Hepatocyte (in vitro differentiated cells): ENCODE data around the gene ALG2.

Experiments used
- EZH2 ChIP-seq: fragments of 200-600 bp; sonication (generic); IDR thresholded peaks from 2 replicates; pipeline ENCODE4 v1.6.1; 2016; ENCODE audit warnings: antibody characterized with exemption, mild to moderate bottlenecking, borderline replicate concordance
- EZH2phosphoT487 ChIP-seq: fragments of 200-600 bp; sonication (generic); IDR thresholded peaks from one replicate; pipeline ENCODE4 v1.6.1; 2018; ENCODE audit warnings: antibody characterized with exemption, mild to moderate bottlenecking, low read depth, moderate library complexity; ENCODE audit not compliant: unreplicated experiment, severe bottlenecking
- TF ChIP-seq, protein P1 (sequence below): fragments of 200-600 bp; sonication (generic); IDR thresholded peaks from 2 replicates; pipeline ENCODE4 v1.5.1; 2016; ENCODE audit warnings: antibody characterized with exemption, mild to moderate bottlenecking; ENCODE audit not compliant: poor library complexity

DNA sequence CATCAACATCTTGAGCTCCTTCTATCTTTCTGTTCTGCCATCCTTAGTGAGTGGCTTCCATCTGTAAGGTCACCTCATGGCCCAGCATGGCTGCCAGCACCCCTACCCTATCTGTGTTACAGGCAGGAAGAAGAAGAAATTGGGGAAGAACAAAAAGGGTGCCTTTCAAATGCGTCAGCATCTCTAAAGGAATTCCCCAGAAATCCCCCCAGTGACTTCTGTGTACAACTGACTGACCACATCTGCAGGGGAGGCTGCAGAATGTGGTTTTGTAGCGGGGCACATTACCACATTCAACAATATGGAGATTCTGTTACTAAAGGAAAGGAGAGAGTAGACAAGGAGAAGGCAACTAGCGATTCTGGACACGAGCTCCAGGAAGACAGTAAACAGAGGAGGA lies 40.1 kb downstream of the ALG2 start:
- TF ChIP-seq, protein P1, sequence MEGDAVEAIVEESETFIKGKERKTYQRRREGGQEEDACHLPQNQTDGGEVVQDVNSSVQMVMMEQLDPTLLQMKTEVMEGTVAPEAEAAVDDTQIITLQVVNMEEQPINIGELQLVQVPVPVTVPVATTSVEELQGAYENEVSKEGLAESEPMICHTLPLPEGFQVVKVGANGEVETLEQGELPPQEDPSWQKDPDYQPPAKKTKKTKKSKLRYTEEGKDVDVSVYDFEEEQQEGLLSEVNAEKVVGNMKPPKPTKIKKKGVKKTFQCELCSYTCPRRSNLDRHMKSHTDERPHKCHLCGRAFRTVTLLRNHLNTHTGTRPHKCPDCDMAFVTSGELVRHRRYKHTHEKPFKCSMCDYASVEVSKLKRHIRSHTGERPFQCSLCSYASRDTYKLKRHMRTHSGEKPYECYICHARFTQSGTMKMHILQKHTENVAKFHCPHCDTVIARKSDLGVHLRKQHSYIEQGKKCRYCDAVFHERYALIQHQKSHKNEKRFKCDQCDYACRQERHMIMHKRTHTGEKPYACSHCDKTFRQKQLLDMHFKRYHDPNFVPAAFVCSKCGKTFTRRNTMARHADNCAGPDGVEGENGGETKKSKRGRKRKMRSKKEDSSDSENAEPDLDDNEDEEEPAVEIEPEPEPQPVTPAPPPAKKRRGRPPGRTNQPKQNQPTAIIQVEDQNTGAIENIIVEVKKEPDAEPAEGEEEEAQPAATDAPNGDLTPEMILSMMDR, result no peak
- no peak for TF ChIP-seq EZH2
- no peak for TF ChIP-seq EZH2phosphoT487
